Measurements from ENCODE around the gene ABL2. TPM values are rescaled to one million over a fixed set of nuclear protein-coding genes. Genes with fewer than 3 reads are reported as not detected.
"Not testable (repeated sequence)": the region's sequence is repeated elsewhere in the genome, so short reads cannot be mapped to it uniquely, and the experiment has no call there.

Gene ABL2
- total and polyA plus RNA-seq, 8 donors, result 10.5 to 33.4 (median 11.6) TPM

- Histone ChIP-seq H3K4me3 (no peak overlapping the region), H3K4me1 (peaks cover 7 to 20% of the 10 kb centered on the region in 2 donors), H3K27ac (peak overlapping the region; percentile 60 to 85), H3K9me3 (no peaks in the 10 kb centered on the region), H3K36me3 (no peaks in the 10 kb centered on the region), H3K27me3 (no peaks in the 10 kb centered on the region)
- peak; percentile 56 for ATAC-seq
- DNase-seq, result no peak
- intact Hi-C loops (cut with DNase I), result no loop called here
- no peak for TF ChIP-seq CTCF (IDR thresholded peaks at IDR 0.05)
These were observed 11.5 kb downstream of the ABL2 start for GRCh38 chr1:179217943-179218507.

DNA sequence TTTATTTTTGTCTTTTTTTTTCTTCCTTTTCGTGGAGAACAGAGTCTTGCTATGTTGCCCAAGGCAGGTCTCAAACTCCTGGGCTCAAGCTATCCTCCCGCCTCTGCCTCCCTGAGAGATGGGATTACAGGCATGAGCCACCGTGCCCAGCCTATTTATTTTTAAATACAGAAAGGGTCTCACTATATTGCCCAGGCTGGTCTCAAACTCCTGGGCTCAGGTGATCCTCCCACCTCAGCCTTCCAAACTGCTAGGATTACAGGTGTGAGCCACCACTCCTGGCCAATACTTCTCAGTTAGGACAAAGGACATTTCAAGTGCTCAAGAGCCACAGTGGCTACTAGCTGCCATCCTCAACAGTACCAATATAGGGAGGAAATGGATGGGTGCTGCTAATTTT lies 16.2 kb downstream of the ABL2 start:
- H3K9me3 ChIP-seq; H3K27ac ChIP-seq; H3K36me3 ChIP-seq; ATAC-seq; intact Hi-C loops (cut with DNase I); H3K4me3 ChIP-seq; H3K27me3 ChIP-seq; DNase-seq: not testable (repeated sequence)
- H3K4me1 ChIP-seq, result peaks cover 6 to 14% of the 10 kb centered on the region in 2 donors

GRCh38 chr1:179208681-179209477 lies 20.6 kb downstream of the ABL2 start:
- no peaks in the 10 kb centered on the region for H3K27me3 ChIP-seq
- H3K27ac ChIP-seq, result no peak overlapping the region
- no peaks in the 10 kb centered on the region for H3K9me3 ChIP-seq
- DNase-seq, result no peak
- H3K4me1 ChIP-seq, result peaks cover 0 to 9% of the 10 kb centered on the region in 2 donors
- TF ChIP-seq CTCF (IDR thresholded peaks at IDR 0.05), result no peak
- no peak for ATAC-seq
- intact Hi-C loops (cut with DNase I), result no loop called here
- H3K4me3 ChIP-seq, result no peak overlapping the region
- H3K36me3 ChIP-seq, result no peaks in the 10 kb centered on the region

- Histone ChIP-seq H3K9me3 (no peaks in the 10 kb centered on the region), H3K27ac (no peak overlapping the region), H3K4me1 (peaks cover 0 to 9% of the 10 kb centered on the region in 2 donors), H3K4me3 (no peak overlapping the region), H3K27me3 (no peaks in the 10 kb centered on the region), H3K36me3 (no peaks in the 10 kb centered on the region)
- ATAC-seq, result no peak
- intact Hi-C loops (cut with DNase I), result no loop called here
- TF ChIP-seq CTCF (IDR thresholded peaks at IDR 0.05), result no peak
- peak in 1 of 4 donors; percentile 32 for DNase-seq
These were observed 22.7 kb downstream of the ABL2 start for GRCh38 chr1:179206812-179207211.

DNA sequence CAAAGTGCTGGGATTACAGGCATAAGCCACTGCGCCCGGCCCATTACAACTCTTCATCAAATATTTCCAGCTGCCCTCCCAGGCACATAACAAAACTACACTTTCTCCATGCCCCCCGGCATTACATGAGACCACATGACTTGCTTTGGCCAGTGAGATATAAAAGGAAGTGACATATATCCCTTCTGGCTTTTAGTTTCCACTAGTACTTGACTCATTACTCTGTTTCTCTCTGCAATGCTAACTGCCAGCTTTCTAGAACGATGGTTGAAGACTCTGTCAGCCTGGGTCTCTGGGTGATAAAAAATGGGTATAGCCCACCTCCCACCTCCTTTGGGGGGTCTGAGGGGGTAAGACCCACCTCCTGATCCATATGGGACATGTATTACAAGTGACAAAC lies 24.2 kb downstream of the ABL2 start:
- Histone ChIP-seq H3K36me3 (no peaks in the 10 kb centered on the region), H3K4me3 (no peak overlapping the region), H3K27me3 (no peaks in the 10 kb centered on the region), H3K9me3 (no peaks in the 10 kb centered on the region), H3K27ac (no peak overlapping the region), H3K4me1 (peaks cover 0 to 9% of the 10 kb centered on the region in 2 donors)
- ATAC-seq (no peak), DNase-seq (no peak)
- no peak for TF ChIP-seq CTCF (IDR thresholded peaks at IDR 0.05)
- intact Hi-C loops (cut with DNase I), result no loop called here

Data from left lung (tissue), 10 donors.